ENCODE results near the gene FOXL2NB. TPM values are rescaled to one million over a fixed set of nuclear protein-coding genes. Genes with fewer than 3 reads are reported as not detected.
A peak's percentile ranks its signal among the peaks of the same experiment; 100 is the strongest.

The FOXL2NB gene
- total and polyA plus RNA-seq, 2 of the 13 experiments (the other 11 are each of a cell fraction or from before 2014, with no cell fraction given): not detected

GRCh38 chr3:138923531-138923994 is 23.5 kb upstream of the FOXL2NB start (continued):
- TF ChIP-seq, protein P1, sequence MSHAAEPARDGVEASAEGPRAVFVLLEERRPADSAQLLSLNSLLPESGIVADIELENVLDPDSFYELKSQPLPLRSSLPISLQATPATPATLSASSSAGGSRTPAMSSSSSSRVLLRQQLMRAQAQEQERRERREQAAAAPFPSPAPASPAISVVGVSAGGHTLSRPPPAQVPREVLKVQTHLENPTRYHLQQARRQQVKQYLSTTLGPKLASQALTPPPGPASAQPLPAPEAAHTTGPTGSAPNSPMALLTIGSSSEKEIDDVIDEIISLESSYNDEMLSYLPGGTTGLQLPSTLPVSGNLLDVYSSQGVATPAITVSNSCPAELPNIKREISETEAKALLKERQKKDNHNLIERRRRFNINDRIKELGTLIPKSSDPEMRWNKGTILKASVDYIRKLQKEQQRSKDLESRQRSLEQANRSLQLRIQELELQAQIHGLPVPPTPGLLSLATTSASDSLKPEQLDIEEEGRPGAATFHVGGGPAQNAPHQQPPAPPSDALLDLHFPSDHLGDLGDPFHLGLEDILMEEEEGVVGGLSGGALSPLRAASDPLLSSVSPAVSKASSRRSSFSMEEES (CRISPR knock-in tag; IDR thresholded peaks at IDR 0.05): no peak
- no peak for TF ChIP-seq ZNF235 (CRISPR knock-in tag; IDR thresholded peaks at IDR 0.05; ENCODE audit: borderline replicate concordance)
- TF ChIP-seq, protein P2, sequence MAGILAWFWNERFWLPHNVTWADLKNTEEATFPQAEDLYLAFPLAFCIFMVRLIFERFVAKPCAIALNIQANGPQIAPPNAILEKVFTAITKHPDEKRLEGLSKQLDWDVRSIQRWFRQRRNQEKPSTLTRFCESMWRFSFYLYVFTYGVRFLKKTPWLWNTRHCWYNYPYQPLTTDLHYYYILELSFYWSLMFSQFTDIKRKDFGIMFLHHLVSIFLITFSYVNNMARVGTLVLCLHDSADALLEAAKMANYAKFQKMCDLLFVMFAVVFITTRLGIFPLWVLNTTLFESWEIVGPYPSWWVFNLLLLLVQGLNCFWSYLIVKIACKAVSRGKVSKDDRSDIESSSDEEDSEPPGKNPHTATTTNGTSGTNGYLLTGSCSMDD (CRISPR knock-in tag; IDR thresholded peaks at IDR 0.05): no peak
- 0 out of 2 replicates have a peak, but pooled peaks have one; percentile 20 for TF ChIP-seq KDM2A (CRISPR knock-in tag; IDR thresholded peaks at IDR 0.05; ENCODE audit: borderline replicate concordance, low read depth)
- no peak for TF ChIP-seq ARID4A (CRISPR knock-in tag; IDR thresholded peaks at IDR 0.05; ENCODE audit: borderline replicate concordance)
- TF ChIP-seq CCAR2 (optimal IDR thresholded peaks at IDR 0.05; ENCODE audit: low read depth, low read length): no peak
- no peak for TF ChIP-seq GPN1 (CRISPR knock-in tag; IDR thresholded peaks at IDR 0.05; ENCODE audit: borderline replicate concordance)
- TF ChIP-seq, protein P3, sequence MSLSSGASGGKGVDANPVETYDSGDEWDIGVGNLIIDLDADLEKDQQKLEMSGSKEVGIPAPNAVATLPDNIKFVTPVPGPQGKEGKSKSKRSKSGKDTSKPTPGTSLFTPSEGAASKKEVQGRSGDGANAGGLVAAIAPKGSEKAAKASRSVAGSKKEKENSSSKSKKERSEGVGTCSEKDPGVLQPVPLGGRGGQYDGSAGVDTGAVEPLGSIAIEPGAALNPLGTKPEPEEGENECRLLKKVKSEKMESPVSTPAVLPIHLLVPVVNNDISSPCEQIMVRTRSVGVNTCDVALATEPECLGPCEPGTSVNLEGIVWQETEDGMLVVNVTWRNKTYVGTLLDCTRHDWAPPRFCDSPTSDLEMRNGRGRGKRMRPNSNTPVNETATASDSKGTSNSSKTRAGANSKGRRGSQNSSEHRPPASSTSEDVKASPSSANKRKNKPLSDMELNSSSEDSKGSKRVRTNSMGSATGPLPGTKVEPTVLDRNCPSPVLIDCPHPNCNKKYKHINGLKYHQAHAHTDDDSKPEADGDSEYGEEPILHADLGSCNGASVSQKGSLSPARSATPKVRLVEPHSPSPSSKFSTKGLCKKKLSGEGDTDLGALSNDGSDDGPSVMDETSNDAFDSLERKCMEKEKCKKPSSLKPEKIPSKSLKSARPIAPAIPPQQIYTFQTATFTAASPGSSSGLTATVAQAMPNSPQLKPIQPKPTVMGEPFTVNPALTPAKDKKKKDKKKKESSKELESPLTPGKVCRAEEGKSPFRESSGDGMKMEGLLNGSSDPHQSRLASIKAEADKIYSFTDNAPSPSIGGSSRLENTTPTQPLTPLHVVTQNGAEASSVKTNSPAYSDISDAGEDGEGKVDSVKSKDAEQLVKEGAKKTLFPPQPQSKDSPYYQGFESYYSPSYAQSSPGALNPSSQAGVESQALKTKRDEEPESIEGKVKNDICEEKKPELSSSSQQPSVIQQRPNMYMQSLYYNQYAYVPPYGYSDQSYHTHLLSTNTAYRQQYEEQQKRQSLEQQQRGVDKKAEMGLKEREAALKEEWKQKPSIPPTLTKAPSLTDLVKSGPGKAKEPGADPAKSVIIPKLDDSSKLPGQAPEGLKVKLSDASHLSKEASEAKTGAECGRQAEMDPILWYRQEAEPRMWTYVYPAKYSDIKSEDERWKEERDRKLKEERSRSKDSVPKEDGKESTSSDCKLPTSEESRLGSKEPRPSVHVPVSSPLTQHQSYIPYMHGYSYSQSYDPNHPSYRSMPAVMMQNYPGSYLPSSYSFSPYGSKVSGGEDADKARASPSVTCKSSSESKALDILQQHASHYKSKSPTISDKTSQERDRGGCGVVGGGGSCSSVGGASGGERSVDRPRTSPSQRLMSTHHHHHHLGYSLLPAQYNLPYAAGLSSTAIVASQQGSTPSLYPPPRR (CRISPR knock-in tag; IDR thresholded peaks at IDR 0.05; ENCODE audit: borderline replicate concordance): no peak
- TF ChIP-seq NRL (CRISPR knock-in tag; IDR thresholded peaks at IDR 0.05; ENCODE audit: borderline replicate concordance): no peak
- no peak for TF ChIP-seq ERF (CRISPR knock-in tag; IDR thresholded peaks at IDR 0.05)
- TF ChIP-seq ZNF441 (CRISPR knock-in tag; IDR thresholded peaks at IDR 0.05; ENCODE audit: borderline replicate concordance): no peak
- TF ChIP-seq MYNN (CRISPR knock-in tag; IDR thresholded peaks at IDR 0.05; ENCODE audit: low read depth): no peak
- peak; percentile 65 for TF ChIP-seq XRCC5 (optimal IDR thresholded peaks at IDR 0.05; ENCODE audit: low read length)
- TF ChIP-seq HDAC2 (CRISPR knock-in tag; IDR thresholded peaks at IDR 0.05): no peak
- TF ChIP-seq NR2F1 (CRISPR knock-in tag; IDR thresholded peaks at IDR 0.05): no peak
- no peak for TF ChIP-seq ZNF468 (CRISPR knock-in tag; IDR thresholded peaks at IDR 0.05)
- no peak for TF ChIP-seq ZNF234 (CRISPR knock-in tag; conservative IDR thresholded peaks at IDR 0.05)
- TF ChIP-seq HMG20B (CRISPR knock-in tag; conservative IDR thresholded peaks at IDR 0.05): no peak
- TF ChIP-seq GABPB1 (CRISPR knock-in tag; IDR thresholded peaks at IDR 0.05): no peak

All from HepG2 (cell line).